AG09309 (cell line): ENCODE data around the gene PCBP4.

Source experiments
- DNase-seq: peaks from one replicate; pipeline ENCODE4 v3.0.0-alpha.2; 2010; ENCODE audit warnings: low read depth
- H3K4me3 ChIP-seq: 2 replicates; pipeline ENCODE4 v1.5.1; 2011; ENCODE audit warnings: mild to moderate bottlenecking, low read depth, low read length, moderate library complexity; ENCODE audit not compliant: control insufficient read depth
- CTCF ChIP-seq: IDR thresholded peaks from 2 replicates; pipeline ENCODE4 v1.5.1; 2011; ENCODE audit warnings: mild to moderate bottlenecking, low read depth, low read length, inconsistent platforms; ENCODE audit not compliant: insufficient read depth, control insufficient read depth; ENCODE audit errors: missing control alignments

Gene PCBP4

GRCh38 chr3:51943451-51944391 lies 23.5 kb downstream of the PCBP4 start:
- no peak for DNase-seq
- no peak for TF ChIP-seq CTCF
- no peak overlapping the region for H3K4me3 ChIP-seq

GRCh38 chr3:51942603-51943450 lies 24.4 kb downstream of the PCBP4 start:
- TF ChIP-seq CTCF: no peak
- no peak for DNase-seq
- H3K4me3 ChIP-seq: peak overlapping the region; percentile 52

GRCh38 chr3:51941798-51942602 lies 25.3 kb downstream of the PCBP4 start, which contains the start of the genes PARP3 and RRP9:
TSS of gene PARP3 (plus strand) at chr3:51942363. CDS start at chr3:51943356, 993 bp downstream.
TSS of gene RRP9 (minus strand) at chr3:51941904. CDS start at chr3:51941867, 37 bp downstream.
- peak; percentile 99 for TF ChIP-seq CTCF

GRCh38 chr3:51941463-51941797 lies 25.8 kb downstream of the PCBP4 start:
- DNase-seq: no peak
- no peak for TF ChIP-seq CTCF

More at GRCh38 chr3:51941798-51942602, 25.3 kb downstream of the PCBP4 start, which contains the start of the genes PARP3 and RRP9:
- peak within 1 kb of the TSS; percentile 71 for H3K4me3 ChIP-seq
- DNase-seq: peak; percentile 99

GRCh38 chr3:51940648-51941462 lies 26.4 kb downstream of the PCBP4 start:
- DNase-seq: no peak
- TF ChIP-seq CTCF: no peak
- H3K4me3 ChIP-seq: peak overlapping the region; percentile 71

More at GRCh38 chr3:51941463-51941797, 25.8 kb downstream of the PCBP4 start:
- peak overlapping the region; percentile 71 for H3K4me3 ChIP-seq
